Kidney (tissue), 14 donors: ENCODE data around the gene USH1C. TPM values are rescaled to one million over a fixed set of nuclear protein-coding genes. Genes with fewer than 3 reads are reported as not detected.
A peak's percentile ranks its signal among the peaks of the same experiment; 100 is the strongest.

Experiments used
- DNase-seq, 5 donors: peaks; one replicate each; pipeline ENCODE4 v3.0.0-alpha.2; 2013 to 2020
- FAIRE-seq: peaks from 2 replicates; lab custom pipeline; 2012; peaks lifted over from hg19 to GRCh38; lab: Jason Lieb, UNC
- H3K27ac ChIP-seq, 2 donors: one replicate each; pipeline ENCODE4 v1.7.0; 2013; ENCODE audit warnings: low read depth in 2 of 2, low read length in 2 of 2, inconsistent platforms in 1 of 2
- H3K27me3 ChIP-seq: one replicate; pipeline ENCODE4 v1.7.1; 2013; ENCODE audit warnings: low read length, inconsistent platforms; ENCODE audit not compliant: control insufficient read depth, insufficient read depth
- H3K36me3 ChIP-seq, 3 donors: one replicate each; pipeline versions ENCODE4 v1.7.0 to v1.7.1; 2013; ENCODE audit warnings: low read length in 3 of 3, control low read depth in 1 of 3, inconsistent platforms in 1 of 3; ENCODE audit not compliant: insufficient read depth in 3 of 3, control insufficient read depth in 2 of 3
- H3K4me1 ChIP-seq, 3 donors: one replicate each; pipeline versions ENCODE4 v1.7.0 to v1.7.1; 2013; ENCODE audit warnings: low read length in 3 of 3, inconsistent platforms in 1 of 3, low read depth in 1 of 3; ENCODE audit not compliant: control insufficient read depth in 2 of 3, insufficient read depth in 2 of 3
- H3K4me3 ChIP-seq, 3 donors: one replicate each; pipeline versions ENCODE4 v1.7.0 to v1.8.1; 2013; ENCODE audit warnings: low read length in 3 of 3, control low read depth in 1 of 3, inconsistent platforms in 1 of 3
- H3K9ac ChIP-seq, 3 donors: one replicate each; pipeline versions ENCODE4 v1.7.0 to v1.7.1; 2013; ENCODE audit warnings: low read length in 3 of 3, control low read depth in 1 of 3, inconsistent platforms in 1 of 3
- H3K9me3 ChIP-seq, 3 donors: one replicate each; pipeline versions ENCODE4 v1.7.0 to v1.7.1; 2013; ENCODE audit warnings: low read length in 3 of 3, control low read depth in 1 of 3, inconsistent platforms in 1 of 3; ENCODE audit not compliant: control insufficient read depth in 2 of 3, insufficient read depth in 1 of 3
- CTCF ChIP-seq: IDR thresholded peaks from 3 replicates; pipeline ENCODE4 v1.5.1; 2012; ENCODE audit warnings: mild to moderate bottlenecking, moderate library complexity, borderline replicate concordance; ENCODE audit not compliant: insufficient read depth; ENCODE audit errors: extremely low read depth
- intact Hi-C: fragments of 100-400 bp; cut with DNase I; formaldehyde crosslinking; loops from one replicate; pipeline ENCODE4 v1.11.1; 2022
- polyA plus RNA-seq: library from polyadenylated mRNA; stranded (reverse); fragments of 350-450 nt; fragmentation: Illumina TruSeq; extraction: RNeasy Lipid Tissue Mini Kit (QIAGEN cat#74804); gene quantifications from one replicate; pipeline ENCODE4 v1.2.3, GENCODE V29; 2014; ENCODE audit warnings: low read depth, low replicate concordance; ENCODE audit not compliant: insufficient read depth
- total RNA-seq: library from RNA; stranded (reverse); fragmentation: NEBNext Ultra II Directional; extraction: Animal tissue kit (Norgen Biotek cat#: 25700); gene quantifications from one replicate; pipeline ENCODE4 v1.2.1, GENCODE V29; 2021
- donor health status: control.
- donor health status: control.
- donor health status: control.
- donor health status: control.
- donor health status: control.
- donor health status: DM: yes; HTN: yes; CAD: no.
- donor health status: Normal renal cell carcinoma (clear cell type).

The USH1C gene
- total and polyA plus RNA-seq, 2 donors from 2014 or later: 38.6 to 107 TPM

- intact Hi-C loops: no loop called here
- no peak for TF ChIP-seq CTCF
- H3K36me3 ChIP-seq: peaks cover 0 to 31% (median 2%) of the 10 kb centered on the region in 3 donors
- H3K9ac ChIP-seq: no peak overlapping the region
- H3K4me3 ChIP-seq: no peak overlapping the region
- H3K27me3 ChIP-seq: no peaks in the 10 kb centered on the region
- H3K4me1 ChIP-seq: peaks cover 0 to 9% (median 3%) of the 10 kb centered on the region in 3 donors
- no peaks in the 10 kb centered on the region for H3K9me3 ChIP-seq
- no peak for FAIRE-seq
- no peak overlapping the region for H3K27ac ChIP-seq
- DNase-seq: peak in 4 of 5 donors; percentile 29 to 46 (median 38)
These were observed 24.9 kb downstream of the USH1C start for GRCh38 chr11:17519061-17519885.

- Histone ChIP-seq H3K4me1 (peaks cover 0 to 9% (median 3%) of the 10 kb centered on the region in 3 donors), H3K9ac (no peak overlapping the region), H3K9me3 (no peaks in the 10 kb centered on the region), H3K36me3 (peaks cover 0 to 31% (median 2%) of the 10 kb centered on the region in 3 donors), H3K27ac (no peak overlapping the region), H3K4me3 (no peak overlapping the region), H3K27me3 (no peaks in the 10 kb centered on the region)
- no peak for TF ChIP-seq CTCF
- FAIRE-seq: no peak
- DNase-seq: peak in 1 of 5 donors; percentile 12
- intact Hi-C loops: no loop called here
These were observed 25.9 kb downstream of the USH1C start for GRCh38 chr11:17518366-17518765.

GRCh38 chr11:17517186-17517585 lies 27.0 kb downstream of the USH1C start:
- Histone ChIP-seq H3K9me3 (no peaks in the 10 kb centered on the region), H3K27me3 (no peaks in the 10 kb centered on the region), H3K4me3 (no peak overlapping the region), H3K9ac (no peak overlapping the region), H3K4me1 (peaks cover 0 to 9% (median 3%) of the 10 kb centered on the region in 3 donors), H3K36me3 (peaks cover 0 to 19% (median 0%) of the 10 kb centered on the region in 3 donors), H3K27ac (no peak overlapping the region)
- no peak for TF ChIP-seq CTCF
- intact Hi-C loops: no loop called here
- no peak for FAIRE-seq
- peak in 1 of 5 donors; percentile 34 for DNase-seq
